ENCODE data around the gene ADGRG6.

DNA sequence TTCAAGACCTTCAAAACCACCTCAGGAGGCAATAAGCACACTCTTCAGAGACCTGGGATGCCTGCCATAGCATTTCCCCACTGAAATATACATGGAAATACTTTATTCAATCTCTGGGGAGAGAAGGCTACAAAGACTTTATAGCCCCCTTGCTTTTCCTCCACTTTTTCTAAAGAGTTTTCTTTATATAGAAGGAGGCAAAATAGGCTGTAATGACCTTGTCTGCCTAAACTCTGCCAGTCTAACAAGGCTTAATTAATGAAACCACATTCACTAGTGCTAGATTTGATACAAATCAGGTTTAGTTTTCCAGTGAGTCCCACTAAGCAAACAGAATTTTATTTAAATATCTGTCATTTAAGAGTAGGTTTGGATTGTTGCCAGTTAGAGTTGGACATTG lies 114.9 kb downstream of the ADGRG6 start:
- no peak for TF ChIP-seq SUZ12 (IDR thresholded peaks at IDR 0.05; ENCODE audit: extremely low read depth, insufficient read depth, insufficient read length)
- no peak for TF ChIP-seq YY1 (IDR thresholded peaks at IDR 0.05; ENCODE audit: insufficient read depth, insufficient read length)

All from NT2/D1 (cell line).